Liver (tissue), 9 donors: ENCODE data around the gene IL1R2. TPM values are rescaled to one million over a fixed set of nuclear protein-coding genes. Genes with fewer than 3 reads are reported as not detected.

ENCODE experiments used
- DNase-seq: peaks from one replicate; pipeline ENCODE4 v3.0.0-alpha.2; 2017; ENCODE audit warnings: low spot score
- H3K27ac ChIP-seq, 2 donors: one replicate each; pipeline ENCODE4 v1.7.0; 2013; ENCODE audit warnings: inconsistent platforms in 2 of 2, low read length in 2 of 2, control low read depth in 1 of 2, low read depth in 1 of 2, mild to moderate bottlenecking in 1 of 2
- H3K27me3 ChIP-seq, 4 donors: one replicate each; pipeline versions ENCODE4 v1.6.1 to v1.7.0; 2013; ENCODE audit warnings: low read length in 3 of 4, inconsistent platforms in 1 of 4, mild to moderate bottlenecking in 1 of 4, moderate library complexity in 1 of 4; ENCODE audit not compliant: control insufficient read depth in 4 of 4, insufficient read depth in 4 of 4
- H3K36me3 ChIP-seq, 4 donors: one replicate each; pipeline versions ENCODE4 v1.6.1 to v1.7.0; 2013; ENCODE audit warnings: low read length in 3 of 4, mild to moderate bottlenecking in 3 of 4, low read depth in 1 of 4, moderate library complexity in 1 of 4; ENCODE audit not compliant: control insufficient read depth in 4 of 4, insufficient read depth in 3 of 4
- H3K4me1 ChIP-seq, 4 donors: one replicate each; pipeline versions ENCODE4 v1.6.1 to v1.7.0; 2013; ENCODE audit warnings: low read length in 3 of 4, mild to moderate bottlenecking in 3 of 4, moderate library complexity in 1 of 4; ENCODE audit not compliant: control insufficient read depth in 4 of 4, insufficient read depth in 4 of 4
- H3K4me3 ChIP-seq, 3 donors: one replicate each; pipeline versions ENCODE4 v1.6.1 to v1.7.0; 2013; ENCODE audit warnings: low read length in 3 of 3, control low read depth in 1 of 3, low read depth in 1 of 3, mild to moderate bottlenecking in 1 of 3
- H3K9ac ChIP-seq, 2 donors: one replicate each; pipeline ENCODE4 v1.7.0; 2013; ENCODE audit warnings: low read length in 2 of 2, mild to moderate bottlenecking in 2 of 2, moderate library complexity in 2 of 2, control low read depth in 1 of 2, low read depth in 1 of 2
- H3K9me3 ChIP-seq, 4 donors: one replicate each; pipeline versions ENCODE4 v1.6.1 to v1.7.0; 2013; ENCODE audit warnings: low read length in 3 of 4; ENCODE audit not compliant: control insufficient read depth in 4 of 4
- EGR1 ChIP-seq, 2 donors: IDR thresholded peaks; 2 replicates each; pipeline ENCODE4 v1.6.1; 2016 to 2018; ENCODE audit warnings: antibody characterized with exemption in 2 of 2, low read depth in 2 of 2
- FOXA1 ChIP-seq: IDR thresholded peaks from 2 replicates; pipeline ENCODE4 v1.6.1; 2016; ENCODE audit warnings: antibody characterized with exemption
- FOXA2 ChIP-seq: IDR thresholded peaks from 2 replicates; pipeline ENCODE4 v1.6.1; 2016; ENCODE audit warnings: antibody characterized with exemption
- GABPA ChIP-seq, 2 donors: IDR thresholded peaks in 1 of 2; conservative IDR thresholded peaks in 1 of 2; 2 replicates each; pipeline ENCODE4 v1.6.1; 2016; ENCODE audit warnings: antibody characterized with exemption in 2 of 2, mild to moderate bottlenecking in 1 of 2, moderate library complexity in 1 of 2
- HNF4A ChIP-seq, 2 donors: conservative IDR thresholded peaks; 2 replicates each; pipeline ENCODE4 v1.6.1; 2016; ENCODE audit warnings: antibody characterized with exemption in 2 of 2, mild to moderate bottlenecking in 2 of 2
- HNF4G ChIP-seq: IDR thresholded peaks from 2 replicates; pipeline ENCODE4 v1.6.1; 2016; ENCODE audit warnings: antibody characterized with exemption
- JUND ChIP-seq, 2 donors: IDR thresholded peaks; 2 replicates each; pipeline ENCODE4 v1.6.1; 2016; ENCODE audit warnings: antibody characterized with exemption in 2 of 2
- NR2F2 ChIP-seq: IDR thresholded peaks from 2 replicates; pipeline ENCODE4 v1.6.1; 2016; ENCODE audit warnings: antibody characterized with exemption
- RAD21 ChIP-seq, 2 donors: IDR thresholded peaks; 2 replicates each; pipeline ENCODE4 v1.6.1; 2016; ENCODE audit warnings: antibody characterized with exemption in 2 of 2, mild to moderate bottlenecking in 2 of 2
- RXRA ChIP-seq, 2 donors: IDR thresholded peaks; 2 replicates each; pipeline ENCODE4 v1.6.1; 2017 to 2018; ENCODE audit warnings: antibody characterized with exemption in 2 of 2, mild to moderate bottlenecking in 1 of 2
- SP1 ChIP-seq: IDR thresholded peaks from 2 replicates; pipeline ENCODE4 v1.6.1; 2018; ENCODE audit warnings: antibody characterized with exemption, mild to moderate bottlenecking
- TAF1 ChIP-seq: conservative IDR thresholded peaks from 2 replicates; pipeline ENCODE4 v1.6.1; 2016; ENCODE audit warnings: antibody characterized with exemption, mild to moderate bottlenecking
- YY1 ChIP-seq: IDR thresholded peaks from 2 replicates; pipeline ENCODE4 v1.6.1; 2016; ENCODE audit warnings: antibody characterized with exemption, mild to moderate bottlenecking
- WGBS: extraction: QIAGEN DNeasy Blood & Tissue Kit; methylation state at CpG from one replicate; pipeline ENCODE4 v1.1.7; 2013; 5-methylcytosine and 5-hydroxymethylcytosine counted together
- polyA plus RNA-seq, 2 donors: library from polyadenylated mRNA; stranded (reverse) in 1 of 2; unstranded in 1 of 2; fragments of 200-250 nt in 1 of 2; fragments of >200 nt in 1 of 2; fragmentation: Nextera tagmentation in 1 of 2; extraction: Ambion mirVana in 1 of 2; gene quantifications; one replicate each; pipeline versions ENCODE4 v1.2.1 to v1.2.3, GENCODE V29; 2013 to 2015
- total RNA-seq, 2 donors: library from RNA; depleted of rRNA; stranded (reverse); fragments of >200 nt; gene quantifications; one replicate each; pipeline ENCODE4 v1.2.3, GENCODE V29; 2014
- TF ChIP-seq, protein P1 (sequence below): IDR thresholded peaks from 2 replicates; pipeline ENCODE4 v1.6.1; 2016; ENCODE audit warnings: antibody characterized with exemption
- TF ChIP-seq, protein P2 (sequence below): IDR thresholded peaks from 2 replicates; pipeline ENCODE4 v1.6.1; 2016; ENCODE audit warnings: antibody characterized with exemption
- TF ChIP-seq, protein P3 (sequence below): IDR thresholded peaks from 2 replicates; pipeline ENCODE4 v1.6.1; 2016; ENCODE audit warnings: antibody characterized with exemption
- TF ChIP-seq, protein P4 (sequence below): fragments of 150-350 bp; IDR thresholded peaks from 2 replicates; pipeline ENCODE4 v1.5.1; 2017; ENCODE audit warnings: improper control_type of control experiment, low read depth, low read length; ENCODE audit not compliant: missing input control
- TF ChIP-seq, protein P5 (sequence below): IDR thresholded peaks from 2 replicates; pipeline ENCODE4 v1.6.1; 2016; ENCODE audit warnings: antibody characterized with exemption, mild to moderate bottlenecking
- donor health status: healthy.
- donor health status: healthy.
- donor health status: healthy.
- donor health status: healthy.
- donor health status: healthy.

The IL1R2 gene
- total and polyA plus RNA-seq, 4 donors: 3.7 to 28.2 (median 7.3) TPM

DNA sequence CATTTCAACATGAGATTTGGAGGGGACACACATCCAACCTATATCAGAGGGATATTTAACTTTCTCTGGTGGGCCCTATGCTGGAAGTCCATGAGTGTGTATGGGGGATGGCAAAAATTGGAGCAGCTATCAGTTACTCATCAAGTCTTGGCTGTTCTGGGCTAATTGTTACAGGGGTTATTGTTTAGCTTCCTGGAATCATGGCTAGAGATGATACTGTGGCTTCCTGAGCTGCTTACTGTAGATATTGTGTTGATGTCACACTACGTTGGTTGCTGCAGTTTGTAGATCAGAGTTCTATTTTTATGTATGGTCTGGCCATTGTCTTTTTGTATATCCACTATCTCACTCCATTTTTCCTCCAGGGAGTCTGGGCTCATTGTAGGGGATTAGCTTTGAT lies 20.9 kb upstream of the IL1R2 start:
- Histone ChIP-seq H3K27ac (no peak overlapping the region), H3K9me3 (no peaks in the 10 kb centered on the region), H3K36me3 (peaks cover 0 to 11% (median 3%) of the 10 kb centered on the region in 4 donors), H3K27me3 (no peaks in the 10 kb centered on the region), H3K9ac (no peak overlapping the region), H3K4me1 (peaks cover 3 to 14% (median 11%) of the 10 kb centered on the region in 4 donors), H3K4me3 (no peak overlapping the region)
- WGBS: 85% methylated on average over 1 of the region's 1 CpG
- TF ChIP-seq, protein P1, sequence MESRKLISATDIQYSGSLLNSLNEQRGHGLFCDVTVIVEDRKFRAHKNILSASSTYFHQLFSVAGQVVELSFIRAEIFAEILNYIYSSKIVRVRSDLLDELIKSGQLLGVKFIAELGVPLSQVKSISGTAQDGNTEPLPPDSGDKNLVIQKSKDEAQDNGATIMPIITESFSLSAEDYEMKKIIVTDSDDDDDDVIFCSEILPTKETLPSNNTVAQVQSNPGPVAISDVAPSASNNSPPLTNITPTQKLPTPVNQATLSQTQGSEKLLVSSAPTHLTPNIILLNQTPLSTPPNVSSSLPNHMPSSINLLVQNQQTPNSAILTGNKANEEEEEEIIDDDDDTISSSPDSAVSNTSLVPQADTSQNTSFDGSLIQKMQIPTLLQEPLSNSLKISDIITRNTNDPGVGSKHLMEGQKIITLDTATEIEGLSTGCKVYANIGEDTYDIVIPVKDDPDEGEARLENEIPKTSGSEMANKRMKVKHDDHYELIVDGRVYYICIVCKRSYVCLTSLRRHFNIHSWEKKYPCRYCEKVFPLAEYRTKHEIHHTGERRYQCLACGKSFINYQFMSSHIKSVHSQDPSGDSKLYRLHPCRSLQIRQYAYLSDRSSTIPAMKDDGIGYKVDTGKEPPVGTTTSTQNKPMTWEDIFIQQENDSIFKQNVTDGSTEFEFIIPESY: no peak
- TF ChIP-seq RAD21 (IDR thresholded peaks at IDR 0.05) (no peak), EGR1 (IDR thresholded peaks at IDR 0.05; ENCODE audit: low read depth in 2 of 2) (no peak), GABPA (IDR thresholded peaks at IDR 0.05 in 1 of 2, conservative IDR thresholded peaks at IDR 0.05 in 1 of 2) (no peak), TAF1 (no peak), FOXA2 (no peak), HNF4G (no peak), NR2F2 (no peak), RXRA (IDR thresholded peaks at IDR 0.05) (no peak), YY1 (no peak), HNF4A (conservative IDR thresholded peaks at IDR 0.05) (no peak), FOXA1 (no peak), SP1 (no peak), JUND (IDR thresholded peaks at IDR 0.05) (no peak)
- TF ChIP-seq, protein P2, sequence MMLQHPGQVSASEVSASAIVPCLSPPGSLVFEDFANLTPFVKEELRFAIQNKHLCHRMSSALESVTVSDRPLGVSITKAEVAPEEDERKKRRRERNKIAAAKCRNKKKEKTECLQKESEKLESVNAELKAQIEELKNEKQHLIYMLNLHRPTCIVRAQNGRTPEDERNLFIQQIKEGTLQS: no peak
- TF ChIP-seq, protein P3, sequence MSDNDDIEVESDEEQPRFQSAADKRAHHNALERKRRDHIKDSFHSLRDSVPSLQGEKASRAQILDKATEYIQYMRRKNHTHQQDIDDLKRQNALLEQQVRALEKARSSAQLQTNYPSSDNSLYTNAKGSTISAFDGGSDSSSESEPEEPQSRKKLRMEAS: no peak
- TF ChIP-seq, protein P4, sequence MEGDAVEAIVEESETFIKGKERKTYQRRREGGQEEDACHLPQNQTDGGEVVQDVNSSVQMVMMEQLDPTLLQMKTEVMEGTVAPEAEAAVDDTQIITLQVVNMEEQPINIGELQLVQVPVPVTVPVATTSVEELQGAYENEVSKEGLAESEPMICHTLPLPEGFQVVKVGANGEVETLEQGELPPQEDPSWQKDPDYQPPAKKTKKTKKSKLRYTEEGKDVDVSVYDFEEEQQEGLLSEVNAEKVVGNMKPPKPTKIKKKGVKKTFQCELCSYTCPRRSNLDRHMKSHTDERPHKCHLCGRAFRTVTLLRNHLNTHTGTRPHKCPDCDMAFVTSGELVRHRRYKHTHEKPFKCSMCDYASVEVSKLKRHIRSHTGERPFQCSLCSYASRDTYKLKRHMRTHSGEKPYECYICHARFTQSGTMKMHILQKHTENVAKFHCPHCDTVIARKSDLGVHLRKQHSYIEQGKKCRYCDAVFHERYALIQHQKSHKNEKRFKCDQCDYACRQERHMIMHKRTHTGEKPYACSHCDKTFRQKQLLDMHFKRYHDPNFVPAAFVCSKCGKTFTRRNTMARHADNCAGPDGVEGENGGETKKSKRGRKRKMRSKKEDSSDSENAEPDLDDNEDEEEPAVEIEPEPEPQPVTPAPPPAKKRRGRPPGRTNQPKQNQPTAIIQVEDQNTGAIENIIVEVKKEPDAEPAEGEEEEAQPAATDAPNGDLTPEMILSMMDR: no peak
- TF ChIP-seq, protein P5, sequence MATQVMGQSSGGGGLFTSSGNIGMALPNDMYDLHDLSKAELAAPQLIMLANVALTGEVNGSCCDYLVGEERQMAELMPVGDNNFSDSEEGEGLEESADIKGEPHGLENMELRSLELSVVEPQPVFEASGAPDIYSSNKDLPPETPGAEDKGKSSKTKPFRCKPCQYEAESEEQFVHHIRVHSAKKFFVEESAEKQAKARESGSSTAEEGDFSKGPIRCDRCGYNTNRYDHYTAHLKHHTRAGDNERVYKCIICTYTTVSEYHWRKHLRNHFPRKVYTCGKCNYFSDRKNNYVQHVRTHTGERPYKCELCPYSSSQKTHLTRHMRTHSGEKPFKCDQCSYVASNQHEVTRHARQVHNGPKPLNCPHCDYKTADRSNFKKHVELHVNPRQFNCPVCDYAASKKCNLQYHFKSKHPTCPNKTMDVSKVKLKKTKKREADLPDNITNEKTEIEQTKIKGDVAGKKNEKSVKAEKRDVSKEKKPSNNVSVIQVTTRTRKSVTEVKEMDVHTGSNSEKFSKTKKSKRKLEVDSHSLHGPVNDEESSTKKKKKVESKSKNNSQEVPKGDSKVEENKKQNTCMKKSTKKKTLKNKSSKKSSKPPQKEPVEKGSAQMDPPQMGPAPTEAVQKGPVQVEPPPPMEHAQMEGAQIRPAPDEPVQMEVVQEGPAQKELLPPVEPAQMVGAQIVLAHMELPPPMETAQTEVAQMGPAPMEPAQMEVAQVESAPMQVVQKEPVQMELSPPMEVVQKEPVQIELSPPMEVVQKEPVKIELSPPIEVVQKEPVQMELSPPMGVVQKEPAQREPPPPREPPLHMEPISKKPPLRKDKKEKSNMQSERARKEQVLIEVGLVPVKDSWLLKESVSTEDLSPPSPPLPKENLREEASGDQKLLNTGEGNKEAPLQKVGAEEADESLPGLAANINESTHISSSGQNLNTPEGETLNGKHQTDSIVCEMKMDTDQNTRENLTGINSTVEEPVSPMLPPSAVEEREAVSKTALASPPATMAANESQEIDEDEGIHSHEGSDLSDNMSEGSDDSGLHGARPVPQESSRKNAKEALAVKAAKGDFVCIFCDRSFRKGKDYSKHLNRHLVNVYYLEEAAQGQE: no peak
- DNase-seq: no peak
